22Rv1 (cell line): ENCODE data around the gene ATP13A2.
"Not testable (repeated sequence)": the region's sequence is repeated elsewhere in the genome, so short reads cannot be mapped to it uniquely, and the experiment has no call there.

Experiments
- ZFX ChIP-seq: fragments of 450-650 bp; IDR thresholded peaks from 2 replicates; pipeline ENCODE4 v1.6.1; 2017; ENCODE audit warnings: antibody characterized with exemption, borderline replicate concordance
- TF ChIP-seq, protein P1 (sequence below): fragments of 450-650 bp; IDR thresholded peaks from 2 replicates; pipeline ENCODE4 v1.5.1; 2017; ENCODE audit warnings: mild to moderate bottlenecking

DNA sequence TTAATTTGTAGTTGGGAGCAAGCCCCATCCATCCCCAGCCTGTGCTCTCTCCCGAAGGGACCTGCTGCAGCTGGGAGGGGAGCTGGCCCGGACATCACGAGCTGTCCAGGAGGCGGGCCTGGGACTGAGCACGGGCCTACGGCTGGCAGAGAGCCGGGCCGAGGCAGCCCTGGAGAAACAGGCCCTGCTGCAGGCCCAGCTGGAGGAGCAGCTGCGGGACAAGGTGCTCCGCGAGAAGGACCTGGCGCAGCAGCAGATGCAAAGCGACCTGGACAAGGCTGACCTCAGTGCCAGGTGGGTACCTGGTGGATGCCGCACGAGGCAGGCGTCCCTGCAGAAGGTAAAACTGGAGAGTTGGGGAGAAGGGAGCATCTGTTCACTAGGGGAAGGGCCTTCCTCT, 75.1 kb downstream of the ATP13A2 start:
- TF ChIP-seq, protein P1, sequence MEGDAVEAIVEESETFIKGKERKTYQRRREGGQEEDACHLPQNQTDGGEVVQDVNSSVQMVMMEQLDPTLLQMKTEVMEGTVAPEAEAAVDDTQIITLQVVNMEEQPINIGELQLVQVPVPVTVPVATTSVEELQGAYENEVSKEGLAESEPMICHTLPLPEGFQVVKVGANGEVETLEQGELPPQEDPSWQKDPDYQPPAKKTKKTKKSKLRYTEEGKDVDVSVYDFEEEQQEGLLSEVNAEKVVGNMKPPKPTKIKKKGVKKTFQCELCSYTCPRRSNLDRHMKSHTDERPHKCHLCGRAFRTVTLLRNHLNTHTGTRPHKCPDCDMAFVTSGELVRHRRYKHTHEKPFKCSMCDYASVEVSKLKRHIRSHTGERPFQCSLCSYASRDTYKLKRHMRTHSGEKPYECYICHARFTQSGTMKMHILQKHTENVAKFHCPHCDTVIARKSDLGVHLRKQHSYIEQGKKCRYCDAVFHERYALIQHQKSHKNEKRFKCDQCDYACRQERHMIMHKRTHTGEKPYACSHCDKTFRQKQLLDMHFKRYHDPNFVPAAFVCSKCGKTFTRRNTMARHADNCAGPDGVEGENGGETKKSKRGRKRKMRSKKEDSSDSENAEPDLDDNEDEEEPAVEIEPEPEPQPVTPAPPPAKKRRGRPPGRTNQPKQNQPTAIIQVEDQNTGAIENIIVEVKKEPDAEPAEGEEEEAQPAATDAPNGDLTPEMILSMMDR: not testable (repeated sequence)
- TF ChIP-seq ZFX: not testable (repeated sequence)
